Hepatic stellate cell (primary cell): Measurements from ENCODE around the gene ATAD5.
"Not testable (repeated sequence)": the region's sequence is repeated elsewhere in the genome, so short reads cannot be mapped to it uniquely, and the experiment has no call there.

Source experiments
- DNase-seq: peaks from one replicate; pipeline ENCODE4 v3.0.0; 2011; ENCODE audit warnings: low spot score

ATAD5 gene

DNA sequence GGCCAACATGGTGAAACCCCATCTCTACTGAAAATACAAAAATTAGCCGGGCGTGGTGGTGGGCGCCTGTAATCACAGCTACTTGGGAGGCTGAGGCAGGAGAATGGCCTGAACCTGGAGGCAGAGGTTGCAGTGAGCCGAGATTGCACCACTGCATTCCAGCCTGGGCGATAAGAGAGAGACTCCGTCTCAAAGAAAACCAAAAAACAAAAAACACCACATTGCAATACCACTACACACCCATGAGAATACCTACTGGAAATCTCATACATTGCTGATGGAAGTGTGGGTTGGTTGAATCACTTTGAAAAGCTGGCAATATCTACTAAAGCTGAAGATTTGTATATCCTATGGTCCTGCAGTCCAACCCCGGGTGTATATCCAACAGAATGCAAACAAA is 78.4 kb downstream of the ATAD5 start:
- DNase-seq, result not testable (repeated sequence)

DNA sequence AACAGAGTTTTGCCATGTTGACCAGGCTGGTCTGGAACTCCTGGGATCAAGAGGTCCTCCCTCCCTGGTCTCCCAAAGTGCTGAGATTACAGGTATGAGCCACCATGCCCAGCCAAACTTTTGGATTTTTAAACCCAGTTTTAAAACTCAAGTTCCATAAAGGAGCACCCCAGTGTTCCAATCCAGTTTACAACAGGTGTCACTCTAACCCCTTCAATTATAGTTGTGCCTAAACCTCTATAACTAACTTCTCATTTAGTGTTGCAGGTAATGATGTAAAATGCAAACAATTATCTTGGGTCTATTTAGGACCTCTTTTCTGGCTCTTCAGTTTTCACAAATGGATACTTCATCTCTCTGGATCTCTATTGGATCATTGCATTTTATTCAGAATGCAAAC is 82.2 kb downstream of the ATAD5 start:
- DNase-seq, result no peak

DNA sequence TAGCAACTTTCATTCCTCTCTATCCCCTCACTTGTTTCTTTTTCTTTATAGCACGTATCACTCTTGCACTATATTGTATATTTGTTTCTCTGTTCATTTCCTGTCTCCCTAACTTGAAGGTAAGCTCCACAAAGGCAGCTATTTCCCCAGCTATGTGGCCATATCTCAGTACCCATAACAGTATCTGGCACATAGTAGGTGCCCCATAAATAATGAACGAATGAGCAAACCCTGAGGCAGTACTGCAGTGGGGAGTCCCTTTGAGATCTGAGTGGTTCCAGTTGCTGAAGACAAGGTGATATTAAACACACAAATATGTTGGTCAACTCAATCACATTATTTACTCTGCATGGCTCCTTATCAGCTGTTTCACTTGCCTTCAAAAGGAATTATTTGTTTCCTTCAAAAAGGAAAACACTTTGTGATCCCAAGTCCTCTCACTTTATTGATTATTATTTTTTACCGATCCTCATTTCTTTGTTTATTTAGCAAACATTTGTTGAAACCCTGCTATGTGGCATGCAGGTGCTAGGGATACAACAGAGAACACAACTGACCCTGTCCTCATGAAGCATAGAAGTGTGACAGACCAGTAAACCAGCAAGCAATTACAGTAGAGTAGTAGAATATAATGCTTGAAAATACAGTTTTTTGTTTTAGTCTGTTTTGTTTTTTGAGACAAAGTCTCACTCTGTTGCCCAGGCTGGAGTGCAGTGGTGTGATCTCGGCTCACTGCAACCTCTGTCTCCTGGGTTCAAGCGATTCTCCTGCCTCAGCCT is 84.3 kb downstream of the ATAD5 start:
- DNase-seq, result no peak

DNA sequence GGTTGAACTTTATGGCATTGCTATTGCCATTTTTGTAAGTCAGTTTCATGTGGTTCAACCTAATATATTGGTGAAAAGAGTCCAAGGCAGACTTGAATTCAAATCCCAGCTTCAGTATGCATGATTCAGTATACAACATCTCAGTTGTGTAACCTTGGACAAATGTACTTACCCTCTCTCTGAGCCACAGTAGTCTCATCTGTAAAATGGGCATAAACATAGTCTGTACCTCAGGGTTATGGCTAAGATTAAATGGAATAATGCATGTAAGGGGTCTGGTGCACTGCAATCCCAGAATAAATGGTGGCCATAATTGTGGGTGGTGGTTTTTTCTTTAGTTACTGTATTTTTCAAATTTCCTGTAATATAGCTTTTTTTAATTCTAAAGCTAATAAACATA is 85.3 kb downstream of the ATAD5 start:
- DNase-seq, result no peak

DNA sequence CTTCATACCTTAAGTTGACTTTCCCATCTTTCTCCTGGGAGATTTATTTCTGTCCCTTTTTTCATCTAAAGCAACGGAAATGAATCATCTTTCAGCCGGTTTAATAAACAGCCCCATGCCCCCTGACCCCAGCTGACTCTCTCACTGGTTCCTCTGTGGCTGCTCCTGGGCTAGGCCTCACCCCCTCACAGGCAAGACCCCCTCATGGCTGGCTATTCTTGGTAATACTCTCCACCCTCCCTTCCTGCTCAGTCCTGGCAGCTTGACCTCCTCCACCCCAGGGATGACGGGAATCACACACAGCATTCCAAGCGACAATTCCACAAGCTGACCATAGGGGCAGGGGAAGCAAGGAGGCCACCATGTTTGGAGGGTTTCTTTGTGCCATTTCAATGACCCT is 88.5 kb downstream of the ATAD5 start:
- peak; percentile 78 for DNase-seq

DNA sequence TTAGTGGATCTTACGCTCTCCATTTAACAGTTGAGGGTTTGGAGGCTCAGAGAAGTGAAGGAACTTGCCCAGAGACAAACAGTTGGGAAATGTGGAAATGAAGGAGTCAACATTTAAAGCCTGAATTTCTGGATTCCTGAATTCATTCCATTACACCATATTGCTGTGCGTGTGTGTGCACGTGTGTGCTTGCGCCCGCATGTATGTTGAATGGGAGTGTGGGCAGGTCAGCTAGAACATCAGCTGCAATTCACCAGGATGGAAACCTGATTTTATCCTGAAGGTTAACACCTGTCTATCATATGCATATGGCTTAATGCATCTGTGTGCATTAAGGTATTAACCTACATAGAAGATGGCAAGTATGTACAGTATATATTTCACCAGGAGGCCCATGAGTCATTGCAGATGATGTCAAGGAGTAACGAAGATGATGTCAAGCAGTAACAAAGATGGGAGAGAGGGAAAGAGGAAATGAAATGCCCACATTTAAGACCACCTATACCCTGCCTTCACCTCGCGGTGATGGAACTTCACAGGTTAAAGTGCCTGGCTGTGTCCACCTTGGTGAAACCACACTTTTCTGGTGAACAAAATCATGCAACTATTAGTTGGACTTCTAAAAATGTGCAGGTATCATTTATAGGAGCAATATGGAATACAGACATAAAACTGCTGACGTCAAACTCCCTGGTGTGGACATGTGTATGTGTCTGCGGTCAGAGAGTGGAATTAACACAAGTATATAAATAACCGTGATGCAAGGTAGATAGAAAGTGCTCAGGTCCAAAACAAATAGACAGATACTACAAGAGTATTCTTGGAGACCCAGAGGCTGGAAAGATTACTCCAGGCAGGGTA is 89.1 kb downstream of the ATAD5 start:
- no peak for DNase-seq

DNA sequence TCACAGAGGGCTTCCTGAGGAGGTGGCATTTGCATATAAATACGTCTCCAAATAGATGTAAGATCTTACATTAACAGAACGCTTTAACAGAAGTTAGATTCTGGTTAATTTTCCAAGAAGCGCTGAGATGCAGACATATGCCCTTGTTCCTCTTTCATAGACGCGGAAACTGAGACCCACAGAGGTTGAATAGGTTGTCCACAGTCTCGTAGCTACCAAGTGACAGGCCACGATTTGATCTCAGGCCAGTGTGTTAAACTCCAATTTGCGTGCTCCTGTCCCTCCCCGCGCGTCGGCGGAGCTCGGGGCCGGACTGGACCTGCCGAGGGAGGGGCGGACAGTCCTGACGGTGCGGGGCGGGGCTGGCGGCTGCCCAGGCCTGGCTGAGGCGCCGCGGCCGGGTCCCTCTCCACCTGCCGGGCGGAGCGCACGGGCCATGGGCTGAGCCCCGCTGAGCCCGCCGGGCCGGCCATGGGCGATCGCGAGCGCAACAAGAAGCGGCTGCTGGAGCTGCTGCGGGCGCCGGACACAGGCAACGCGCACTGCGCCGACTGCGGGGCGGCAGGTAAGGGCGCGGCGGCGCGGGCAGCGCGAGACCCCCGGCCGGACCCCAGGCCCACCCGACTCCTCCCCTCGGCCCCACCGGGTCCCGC is 89.9 kb downstream of the ATAD5 start, which contains the start of gene ADAP2:
ADAP2 (plus strand) TSS at position 402 of the 653 bp plus-strand sequence; CDS start at position 472, 70 bp downstream.
- peak; percentile 28 for DNase-seq

DNA sequence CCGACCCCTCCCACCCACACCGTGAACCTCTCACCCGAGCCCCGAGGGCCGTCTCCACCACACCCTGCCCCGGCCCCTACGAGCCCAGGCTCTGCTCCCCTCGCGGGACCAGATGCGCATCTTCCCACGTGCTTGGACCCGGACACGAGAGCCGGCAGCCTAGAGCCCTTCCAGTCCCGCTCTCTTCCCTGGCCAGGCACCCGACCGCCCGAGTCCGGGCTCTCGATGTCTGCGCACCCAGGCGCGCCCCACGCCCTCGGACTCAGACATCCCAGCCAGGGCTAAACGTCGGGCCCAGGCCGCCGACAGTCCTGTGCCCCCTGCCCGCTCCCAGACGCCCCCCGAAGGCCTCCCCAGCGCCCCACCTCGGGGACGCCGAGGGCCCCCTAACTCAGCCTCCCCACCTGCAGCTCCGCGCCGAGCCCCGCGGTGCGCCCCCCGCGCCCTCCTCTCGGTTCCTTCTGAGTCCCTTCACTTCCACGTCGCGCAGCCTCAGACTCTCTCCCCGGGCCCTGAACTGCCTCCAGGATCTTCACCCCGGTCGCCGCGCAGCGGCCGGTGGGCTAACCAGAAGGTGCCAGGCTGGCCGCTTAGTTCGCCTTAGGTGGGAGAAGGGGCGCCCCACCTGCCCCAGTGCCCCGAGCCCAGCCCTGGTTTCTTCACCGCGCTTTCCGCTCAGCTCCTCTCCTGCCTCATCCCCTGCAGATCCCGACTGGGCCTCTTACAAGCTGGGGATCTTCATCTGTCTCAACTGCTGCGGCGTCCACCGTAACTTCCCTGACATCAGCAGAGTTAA is 90.7 kb downstream of the ATAD5 start:
- DNase-seq, result peak; percentile 47

DNA sequence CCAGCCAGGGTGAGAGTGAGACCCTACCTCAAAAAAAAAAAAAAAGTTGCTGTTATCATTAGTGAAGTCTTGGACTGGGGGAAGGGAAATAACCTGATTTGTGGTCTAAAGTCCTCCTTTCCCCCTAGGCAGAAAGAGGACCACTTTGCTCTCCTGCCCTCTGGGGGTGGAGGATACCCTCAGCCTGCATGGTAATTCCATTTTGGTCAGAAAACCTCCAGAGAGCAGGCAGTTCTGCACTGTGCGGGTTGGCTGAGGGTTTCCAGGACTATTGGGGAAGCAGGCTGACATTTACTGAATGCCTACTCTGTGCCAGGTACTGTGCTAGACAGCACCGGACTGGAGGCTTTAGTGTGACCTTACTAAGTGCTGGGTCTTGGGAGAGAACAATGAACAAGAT is 92.6 kb downstream of the ATAD5 start:
- no peak for DNase-seq

DNA sequence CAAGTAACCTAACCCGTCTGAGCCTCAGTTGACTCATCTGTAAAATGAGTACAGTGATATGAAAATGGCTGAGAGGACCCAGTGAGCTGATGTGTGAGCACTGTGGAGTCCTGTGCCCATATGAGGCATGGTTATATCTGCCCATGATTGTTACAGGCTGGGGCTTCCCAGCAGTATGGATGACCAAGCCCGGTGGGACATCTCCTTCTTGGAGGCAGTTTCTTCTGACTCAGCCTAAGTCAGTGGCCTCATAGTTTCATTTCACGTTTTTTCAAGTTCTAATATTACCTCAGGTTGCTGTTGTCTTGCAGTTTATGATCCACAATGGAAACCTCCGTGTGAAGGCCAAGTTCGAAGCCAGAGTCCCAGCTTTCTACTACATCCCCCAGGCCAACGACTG is 94.8 kb downstream of the ATAD5 start:
- no peak for DNase-seq

DNA sequence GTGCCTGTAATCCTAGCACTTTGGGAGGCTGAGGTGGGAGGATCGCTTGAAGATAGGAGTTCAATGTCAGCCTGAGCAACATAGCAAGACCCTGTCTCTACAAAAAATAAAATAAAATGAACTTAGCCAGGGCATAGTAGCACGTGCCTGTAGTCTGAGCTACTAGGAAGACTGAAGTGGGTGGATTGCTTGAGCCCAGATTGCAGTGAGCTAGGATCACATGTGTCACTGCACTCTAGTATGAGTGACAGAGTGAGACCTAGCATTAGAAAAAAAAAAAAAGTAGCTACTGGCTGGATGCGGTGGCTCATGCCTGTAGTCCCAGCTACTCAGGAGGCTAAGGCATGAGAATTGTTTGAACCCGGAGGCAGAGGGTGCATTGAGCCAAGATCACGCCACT is 96.0 kb downstream of the ATAD5 start:
- no peak for DNase-seq

DNA sequence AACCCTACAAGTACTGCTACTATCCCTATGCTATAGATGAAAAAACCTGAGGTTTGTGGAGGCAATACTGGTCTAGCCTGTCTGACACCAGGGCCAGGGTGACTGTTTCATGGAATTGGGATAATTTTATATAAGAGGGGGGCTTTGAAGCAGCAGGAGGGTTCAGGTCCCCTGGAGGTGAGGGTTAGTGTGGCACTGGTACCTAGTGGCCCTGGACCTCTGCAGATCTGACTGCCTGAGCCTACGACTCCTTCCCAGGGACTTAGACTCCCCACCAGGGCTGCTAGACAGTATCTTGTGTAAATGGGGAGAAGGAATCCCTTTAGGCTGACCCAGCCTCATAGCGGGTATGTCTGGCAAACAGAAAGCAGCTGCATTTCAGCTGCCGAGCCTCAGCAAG is 96.8 kb downstream of the ATAD5 start:
- DNase-seq, result no peak

DNA sequence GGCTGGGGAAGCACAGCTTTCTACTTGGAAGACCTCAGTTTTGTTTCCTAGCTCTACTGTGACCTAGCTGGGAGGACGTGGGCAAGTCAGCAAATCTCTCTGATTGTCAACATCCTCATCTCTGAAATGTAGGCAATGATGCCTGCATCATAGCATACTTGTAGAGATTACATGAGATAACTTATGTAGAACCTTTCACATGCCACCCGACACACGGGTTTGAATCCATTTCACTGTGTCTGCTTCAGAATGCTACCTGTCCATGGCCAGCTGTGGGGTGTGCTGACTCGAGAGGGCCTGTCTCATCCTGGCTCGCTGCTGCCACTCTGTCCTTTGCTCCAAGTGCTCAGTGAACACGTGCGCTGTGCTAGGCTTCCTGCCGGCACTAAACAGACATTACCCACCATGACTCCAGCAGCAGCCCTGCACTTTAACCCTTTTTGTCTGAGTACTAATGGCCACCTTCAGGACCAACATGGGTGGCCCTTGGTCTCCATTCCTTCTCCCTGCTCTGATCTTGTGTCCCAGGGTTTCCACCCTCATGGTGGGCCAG is 97.4 kb downstream of the ATAD5 start:
- DNase-seq, result no peak

DNA sequence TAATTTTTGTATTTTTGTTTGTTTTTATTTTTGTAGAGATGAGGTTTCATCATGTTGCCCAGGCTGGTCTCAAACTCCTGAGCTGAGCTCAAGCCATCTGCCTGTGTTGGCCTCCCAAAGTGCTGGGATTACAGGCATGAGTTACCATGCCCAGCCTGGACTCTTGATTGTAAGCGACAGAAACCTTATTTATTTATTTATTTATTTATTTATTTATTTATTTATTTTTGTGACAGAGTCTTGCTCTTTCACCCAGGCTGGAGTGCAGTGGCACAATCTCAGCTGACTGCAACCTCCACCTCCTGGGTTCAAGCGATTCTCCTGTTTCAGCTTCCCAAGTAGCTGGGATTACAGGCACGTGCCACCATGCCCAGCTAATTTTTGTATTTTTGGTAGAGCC is 98.1 kb downstream of the ATAD5 start:
- DNase-seq, result not testable (repeated sequence)

DNA sequence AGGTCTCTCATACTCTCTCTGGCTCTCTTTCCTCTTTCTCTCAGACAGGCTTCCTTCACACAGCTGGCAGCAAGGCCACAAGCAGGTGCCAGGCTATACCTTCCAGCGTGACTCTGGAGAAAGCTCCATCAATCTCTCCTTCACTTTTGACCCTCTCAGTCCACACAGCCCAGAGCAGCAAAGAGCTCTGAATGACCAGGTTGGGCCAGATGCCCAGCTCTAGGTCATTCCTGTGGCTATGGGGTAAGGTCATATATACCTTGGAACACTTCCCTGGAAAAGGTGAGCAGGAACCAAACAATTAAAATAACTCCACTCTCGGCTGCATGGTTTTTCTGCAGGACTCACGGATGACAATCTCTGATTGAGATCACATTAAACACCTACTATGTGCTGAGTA is 98.7 kb downstream of the ATAD5 start:
- no peak for DNase-seq

DNA sequence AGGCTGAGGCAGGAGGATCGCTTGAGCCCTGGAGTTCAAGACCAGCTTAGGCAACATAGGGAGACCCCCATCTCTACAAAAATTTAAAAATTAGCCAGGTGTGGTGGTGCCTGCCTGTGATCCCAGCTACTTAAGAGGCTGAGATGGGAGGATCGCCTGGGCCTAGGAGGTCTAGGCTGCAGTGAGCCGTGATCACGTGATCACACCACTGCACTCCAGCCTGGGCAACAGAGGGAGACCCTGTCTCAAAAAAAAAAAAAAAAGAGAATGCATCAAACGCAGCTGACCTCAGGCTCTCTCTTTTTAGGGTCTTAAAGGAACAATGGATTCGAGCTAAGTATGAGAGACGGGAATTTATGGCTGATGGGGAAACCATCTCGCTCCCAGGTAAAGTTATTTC is 99.8 kb downstream of the ATAD5 start:
- not testable (repeated sequence) for DNase-seq

DNA sequence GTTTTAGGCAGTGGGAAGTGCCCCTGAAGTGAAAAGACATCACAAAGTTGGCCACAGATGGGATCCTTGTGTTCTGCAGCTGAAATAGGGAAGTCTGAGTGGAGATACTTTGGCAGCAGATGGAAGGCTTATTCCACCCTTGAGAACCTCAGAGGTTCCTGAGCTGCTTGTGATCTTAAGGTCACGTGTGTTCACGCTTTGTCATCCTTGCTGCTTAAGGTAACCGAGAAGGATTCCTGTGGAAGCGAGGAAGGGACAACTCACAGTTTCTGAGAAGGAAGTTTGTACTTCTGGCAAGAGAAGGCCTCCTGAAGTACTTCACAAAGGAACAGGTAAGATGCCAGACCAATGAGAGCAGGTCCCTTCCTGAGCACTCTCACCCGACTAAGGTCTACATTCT is 102.2 kb downstream of the ATAD5 start:
- DNase-seq, result no peak

DNA sequence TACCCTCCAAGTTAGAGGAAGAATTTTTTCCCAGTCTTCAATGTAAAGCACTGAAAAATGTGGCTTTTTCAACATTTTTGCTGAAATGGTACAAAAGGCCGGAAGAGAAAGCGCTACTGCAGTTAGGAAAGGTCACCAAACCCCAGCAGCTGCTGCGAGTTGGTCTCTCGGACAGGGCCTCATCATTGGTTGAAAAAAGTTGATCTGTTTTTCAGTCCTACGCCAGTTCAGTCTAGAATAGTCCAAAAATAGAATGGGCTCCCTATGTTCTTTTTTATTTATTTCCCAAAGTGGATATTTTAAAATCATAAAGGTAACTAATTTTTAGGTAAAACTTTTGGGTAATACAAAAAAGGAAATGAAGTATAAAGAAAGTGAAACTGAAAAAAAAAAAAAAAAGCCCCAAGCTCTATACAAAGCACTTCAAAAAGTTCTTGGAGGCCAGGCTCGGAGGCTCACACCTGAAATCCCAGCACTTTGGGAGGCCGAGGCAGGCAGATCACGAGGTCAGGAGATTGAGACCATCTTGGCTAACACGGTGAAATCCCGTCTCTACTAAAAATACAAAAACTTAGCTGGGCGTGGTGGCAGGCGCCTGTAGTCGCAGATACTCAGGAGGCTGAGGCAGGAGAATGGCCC is 107.4 kb downstream of the ATAD5 start:
- DNase-seq, result peak; percentile 37

DNA sequence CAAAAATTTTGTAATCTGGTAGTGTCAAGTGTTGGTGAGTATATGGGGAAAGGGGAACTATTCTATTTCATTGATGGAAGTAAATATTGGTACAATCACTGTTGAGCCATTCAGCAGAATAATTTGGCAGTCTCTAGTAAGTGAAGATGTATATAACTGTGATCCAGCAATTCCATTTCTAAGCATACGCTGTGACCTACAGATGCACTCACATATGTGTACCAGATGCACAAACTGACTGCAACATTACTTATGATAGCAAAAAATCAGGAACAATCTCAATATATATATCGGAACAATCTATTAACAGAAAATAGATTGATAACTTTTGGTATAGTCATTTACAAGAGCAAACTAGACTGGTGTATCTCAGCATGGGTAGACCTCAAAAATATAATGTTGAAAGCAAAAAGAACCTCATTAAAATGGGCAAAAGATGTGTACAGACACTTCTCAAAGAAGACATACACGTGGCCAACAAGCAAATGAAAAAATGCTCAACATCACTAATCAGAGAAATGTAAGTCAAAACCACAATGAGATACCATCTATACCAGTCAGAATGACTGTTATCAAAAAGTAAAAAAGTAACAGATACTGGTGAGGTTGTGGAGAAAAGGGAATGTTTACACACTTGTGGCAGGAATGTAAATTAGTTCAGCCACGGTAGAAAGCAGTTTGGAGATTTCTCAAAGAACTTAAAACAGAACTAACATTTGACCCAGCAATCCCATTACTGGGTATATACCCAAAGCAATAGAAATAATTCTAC is 110.7 kb downstream of the ATAD5 start:
- no peak for DNase-seq
